A549 (cell line): ENCODE results near the gene SPTB.

Source experiments
- CTCF ChIP-seq: fragments of >200 bp; sonication (Bioruptor Twin); formaldehyde crosslinking; IDR thresholded peaks from 3 replicates; pipeline ENCODE4 v1.5.1; 2016
- NR3C1 ChIP-seq: fragments of >200 bp; sonication (Bioruptor Twin); formaldehyde crosslinking; IDR thresholded peaks from 3 replicates; pipeline ENCODE4 v1.6.1; 2017

GRCh38 chr14:64879635-64880220 lies at the start of gene SPTB:
- TF ChIP-seq CTCF = peak; percentile 14; the same call in 1 of the 3 replicates
- TF ChIP-seq NR3C1 = no peak
